HCT116 (cell line): ENCODE measurements around the gene RBM19. TPM values are rescaled to one million over a fixed set of nuclear protein-coding genes. Genes with fewer than 3 reads are reported as not detected.

Source experiments
- ATAC-seq: fragments of 200-7000 bp; cut with Tn5 transposase; 2 replicates; pipeline ENCODE4 v1.9.1; 2020; ENCODE audit warnings: mild to moderate bottlenecking, moderate library complexity
- BruUV-seq: library from RNA; stranded (reverse); fragments of 400-500 nt; replicated peaks from 2 replicates; lab custom pipeline; 2021; lab: Mats Ljungman, UMichigan
- CTCF ChIA-PET: fragments of 300-600 bp; sonication (Branson Sonifier 250); formaldehyde crosslinking; loops from one replicate; lab custom pipeline; 2021; ENCODE audit warnings: antibody characterized with exemption; lab: Charles Lee
- POLR2A ChIA-PET: fragments of 300-600, 350-600 bp; sonication (Branson Sonifier 250); formaldehyde crosslinking; loops from one replicate; lab custom pipeline; 2021; ENCODE audit warnings: antibody characterized with exemption; lab: Charles Lee
- RAD21 ChIA-PET, 2 experiments: fragments of 300-600 bp; sonication (Branson Sonifier 250); formaldehyde crosslinking; loops; one replicate each; lab custom pipeline; 2023; ENCODE audit warnings: low total read pairs in 2 of 2; ENCODE audit not compliant: uncharacterized antibody in 2 of 2, unreplicated experiment in 2 of 2, low non-redundant PET in 1 of 2; lab: Charles Lee
- DNase-seq: peaks from one replicate; pipeline ENCODE4 v3.0.0-alpha.2; 2010; ENCODE audit warnings: low read depth, low spot score
- H2AFZ ChIP-seq: fragments of 200-600 bp; shearing (Covaris generic), sonication (generic); 2 replicates; pipeline ENCODE4 v1.6.1; 2017; ENCODE audit warnings: low read depth, mixed run types, mixed read lengths, antibody characterized with exemption, low read length; ENCODE audit not compliant: poor library complexity, severe bottlenecking
- H3K27ac ChIP-seq: 2 replicates; pipeline ENCODE4 v1.5.1; 2012; ENCODE audit warnings: low read depth, low read length
- H3K27me3 ChIP-seq: fragments of 200-600 bp; sonication (generic); 2 replicates; pipeline ENCODE4 v1.6.1; 2016; ENCODE audit warnings: mixed run types, low read length, mixed read lengths; ENCODE audit not compliant: insufficient read depth
- H3K36me3 ChIP-seq, 2 experiments: fragments of 200-500 bp in 1 of 2; fragments of 200-600 bp in 1 of 2; sonication (Bioruptor generic) in 1 of 2; sonication (generic) in 1 of 2; 2 replicates each; pipeline versions ENCODE4 v1.5.1 to v1.6.1; 2014 to 2016; ENCODE audit warnings: low read length in 2 of 2, inconsistent platforms in 1 of 2, mixed read lengths in 1 of 2, mixed run types in 1 of 2; ENCODE audit not compliant: insufficient read depth in 2 of 2, control insufficient read depth in 1 of 2
- H3K4me1 ChIP-seq, 2 experiments: fragments of 200-600 bp in 1 of 2; sonication (generic) in 1 of 2; 2 replicates each; pipeline versions ENCODE4 v1.5.1 to v1.6.1; 2012 to 2017; ENCODE audit warnings: low read length in 2 of 2, inconsistent platforms in 1 of 2, mild to moderate bottlenecking in 1 of 2, mixed read lengths in 1 of 2, mixed run types in 1 of 2, moderate library complexity in 1 of 2; ENCODE audit not compliant: insufficient read depth in 2 of 2, control insufficient read depth in 1 of 2
- H3K4me2 ChIP-seq: fragments of 200-600 bp; sonication (generic); 2 replicates; pipeline ENCODE4 v1.6.1; 2017; ENCODE audit warnings: mixed run types, low read length, mixed read lengths
- H3K4me3 ChIP-seq, 2 experiments: fragments of 200-600 bp in 1 of 2; sonication (generic) in 1 of 2; replicated peaks in 1 of 2; 2 replicates each; pipeline ENCODE4 v1.5.1; 2011 to 2016; ENCODE audit warnings: low read length in 2 of 2, control low read depth in 1 of 2, low read depth in 1 of 2, mild to moderate bottlenecking in 1 of 2, mixed read lengths in 1 of 2, mixed run types in 1 of 2
- H3K79me2 ChIP-seq: fragments of 200-600 bp; sonication (generic); 2 replicates; pipeline ENCODE4 v1.6.1; 2017; ENCODE audit warnings: mild to moderate bottlenecking, mixed run types, low read length, moderate library complexity, mixed read lengths; ENCODE audit not compliant: insufficient read depth
- H3K9ac ChIP-seq: fragments of 200-600 bp; sonication (generic); 2 replicates; pipeline ENCODE4 v1.6.1; 2016; ENCODE audit warnings: low read length, mixed read lengths
- H3K9me2 ChIP-seq: fragments of 200-600 bp; sonication (generic), shearing (Covaris generic); 2 replicates; pipeline ENCODE4 v1.6.1; 2017; ENCODE audit warnings: mixed run types, mild to moderate bottlenecking, moderate library complexity; ENCODE audit not compliant: insufficient read depth
- H3K9me3 ChIP-seq, 2 experiments: fragments of 200-500 bp in 1 of 2; fragments of 200-600 bp in 1 of 2; sonication (Bioruptor generic) in 1 of 2; sonication (generic) in 1 of 2; 2 replicates each; pipeline ENCODE4 v1.6.1; 2014 to 2017; ENCODE audit warnings: low read length in 2 of 2, mixed read lengths in 2 of 2, inconsistent platforms in 1 of 2, low read depth in 1 of 2, mild to moderate bottlenecking in 1 of 2, mixed run types in 1 of 2, moderate library complexity in 1 of 2; ENCODE audit not compliant: control insufficient read depth in 1 of 2, insufficient read depth in 1 of 2
- H4K20me1 ChIP-seq: fragments of 200-600 bp; sonication (generic), shearing (Covaris generic); 2 replicates; pipeline ENCODE4 v1.6.1; 2017; ENCODE audit warnings: mixed run types, mild to moderate bottlenecking, moderate library complexity; ENCODE audit not compliant: insufficient read depth
- CBX3 ChIP-seq: IDR thresholded peaks from 2 replicates; pipeline ENCODE4 v1.6.1; 2012; ENCODE audit warnings: low read depth
- CEBPB ChIP-seq: IDR thresholded peaks from 2 replicates; pipeline ENCODE4 v1.6.1; 2012; ENCODE audit warnings: low read depth
- EGR1 ChIP-seq: IDR thresholded peaks from 2 replicates; pipeline ENCODE4 v1.6.1; 2012; ENCODE audit warnings: low read depth
- EZH2 ChIP-seq: fragments of 200-600 bp; sonication (generic); IDR thresholded peaks from 2 replicates; pipeline ENCODE4 v1.6.1; 2017; ENCODE audit warnings: antibody characterized with exemption, mixed run types
- EZH2phosphoT487 ChIP-seq: fragments of 200-600 bp; IDR thresholded peaks from 2 replicates; pipeline ENCODE4 v1.6.1; 2018; ENCODE audit warnings: antibody characterized with exemption, borderline replicate concordance
- JUND ChIP-seq: IDR thresholded peaks from 2 replicates; pipeline ENCODE4 v1.6.1; 2012
- POLR2A ChIP-seq: IDR thresholded peaks from 2 replicates; pipeline ENCODE4 v1.7.0; 2011; ENCODE audit warnings: borderline replicate concordance; ENCODE audit not compliant: insufficient read depth, insufficient read length; ENCODE audit errors: extremely low read depth
- SIN3A ChIP-seq: IDR thresholded peaks from 2 replicates; pipeline ENCODE4 v1.6.1; 2012; ENCODE audit warnings: low read depth
- SP1 ChIP-seq: IDR thresholded peaks from 2 replicates; pipeline ENCODE4 v1.6.1; 2012; ENCODE audit warnings: low read depth
- SRF ChIP-seq: IDR thresholded peaks from 2 replicates; pipeline ENCODE4 v1.6.1; 2012; ENCODE audit warnings: low read depth
- TCF7L2 ChIP-seq: IDR thresholded peaks from 2 replicates; pipeline ENCODE4 v1.7.0; 2011; ENCODE audit warnings: borderline replicate concordance, inconsistent platforms; ENCODE audit not compliant: insufficient read depth, insufficient read length; ENCODE audit errors: extremely low read depth
- YY1 ChIP-seq: IDR thresholded peaks from 2 replicates; pipeline ENCODE4 v1.6.1; 2011; ENCODE audit warnings: low read length, low read depth, moderate library complexity, mild to moderate bottlenecking; ENCODE audit not compliant: insufficient replicate concordance; ENCODE audit errors: extremely low read depth
- ZFX ChIP-seq: fragments of 450-650 bp; IDR thresholded peaks from 2 replicates; pipeline ENCODE4 v1.6.1; 2017
- intact Hi-C: fragments of 100-400 bp; cut with micrococcal nuclease; formaldehyde crosslinking; loops from 2 replicates; pipeline ENCODE4 v1.10.0; 2022
- total RNA-seq: library from RNA; stranded (reverse); gene quantifications from one replicate; pipeline ENCODE4 v1.2.1, GENCODE V29; 2021; ENCODE audit not compliant: unreplicated experiment
- TF ChIP-seq, protein P1 (sequence below): IDR thresholded peaks from 2 replicates; pipeline ENCODE4 v1.6.1; 2012
- TF ChIP-seq, protein P2 (sequence below): IDR thresholded peaks from 2 replicates; pipeline ENCODE4 v1.6.1; 2012
- TF ChIP-seq, protein P3 (sequence below): IDR thresholded peaks from 2 replicates; pipeline ENCODE4 v1.6.1; 2012; ENCODE audit warnings: low read depth
- TF ChIP-seq, protein P4 (sequence below): IDR thresholded peaks from 2 replicates; pipeline ENCODE4 v1.6.1; 2011; ENCODE audit warnings: mild to moderate bottlenecking, low read length, moderate library complexity; ENCODE audit not compliant: insufficient replicate concordance; ENCODE audit errors: extremely low read depth

Gene RBM19
- total RNA-seq, 1 experiment from 2014 or later = 30.7 TPM

GRCh38 chr12:113942209-113942608, 23.9 kb downstream of the RBM19 start:
- DNase-seq (no peak), ATAC-seq (no peak)
- Histone ChIP-seq H3K79me2 (no peaks in the 10 kb centered on the region), H3K4me1 (no peaks in the 10 kb centered on the region), H3K9ac (no peak overlapping the region), H3K9me3 (no peaks in the 10 kb centered on the region), H2AFZ (no peak overlapping the region), H3K27me3 (no peaks in the 10 kb centered on the region), H3K4me2 (no peak overlapping the region), H3K4me3 (no peak overlapping the region), H3K9me2 (no peaks in the 10 kb centered on the region), H3K27ac (no peak overlapping the region), H3K36me3 (peaks cover 14% of the 10 kb centered on the region in 2 experiments), H4K20me1 (no peaks in the 10 kb centered on the region)
- no TSS peak for BruUV-seq
- ChIA-PET CTCF (no interaction called here), POLR2A (no interaction called here), RAD21 (no interaction called here)
- intact Hi-C loops = no loop called here
- TF ChIP-seq POLR2A = no peak
- TF ChIP-seq, protein P1, sequence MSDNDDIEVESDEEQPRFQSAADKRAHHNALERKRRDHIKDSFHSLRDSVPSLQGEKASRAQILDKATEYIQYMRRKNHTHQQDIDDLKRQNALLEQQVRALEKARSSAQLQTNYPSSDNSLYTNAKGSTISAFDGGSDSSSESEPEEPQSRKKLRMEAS = no peak
- no peak for TF ChIP-seq SIN3A
- TF ChIP-seq, protein P2, sequence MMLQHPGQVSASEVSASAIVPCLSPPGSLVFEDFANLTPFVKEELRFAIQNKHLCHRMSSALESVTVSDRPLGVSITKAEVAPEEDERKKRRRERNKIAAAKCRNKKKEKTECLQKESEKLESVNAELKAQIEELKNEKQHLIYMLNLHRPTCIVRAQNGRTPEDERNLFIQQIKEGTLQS = no peak
- no peak for TF ChIP-seq JUND
- no peak for TF ChIP-seq ZFX
- TF ChIP-seq TCF7L2 = no peak

DNA sequence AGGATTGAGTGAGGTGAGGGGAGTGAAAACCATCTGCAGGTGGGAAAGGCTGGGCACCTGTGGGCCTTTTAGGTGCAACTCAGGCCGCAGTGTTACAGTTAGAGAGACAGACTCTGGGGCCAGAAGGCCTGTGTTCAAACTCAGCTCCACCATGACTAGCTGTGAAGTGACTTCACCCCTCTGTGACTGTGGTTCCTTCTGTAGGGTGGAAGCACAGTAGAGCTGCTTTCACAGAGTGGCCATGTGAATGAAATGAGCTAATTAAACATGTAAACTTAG, 25.0 kb downstream of the RBM19 start:
- POLR2A ChIA-PET = no interaction called here
- no TSS peak for BruUV-seq
- no peak for ATAC-seq
- TF ChIP-seq, protein P1 = no peak
- TF ChIP-seq YY1 (no peak), SP1 (no peak), SIN3A (no peak), SRF (no peak), CBX3 (no peak), CEBPB (no peak), JUND (no peak), EZH2phosphoT487 (no peak), EGR1 (no peak), EZH2 (no peak)
- TF ChIP-seq, protein P3, sequence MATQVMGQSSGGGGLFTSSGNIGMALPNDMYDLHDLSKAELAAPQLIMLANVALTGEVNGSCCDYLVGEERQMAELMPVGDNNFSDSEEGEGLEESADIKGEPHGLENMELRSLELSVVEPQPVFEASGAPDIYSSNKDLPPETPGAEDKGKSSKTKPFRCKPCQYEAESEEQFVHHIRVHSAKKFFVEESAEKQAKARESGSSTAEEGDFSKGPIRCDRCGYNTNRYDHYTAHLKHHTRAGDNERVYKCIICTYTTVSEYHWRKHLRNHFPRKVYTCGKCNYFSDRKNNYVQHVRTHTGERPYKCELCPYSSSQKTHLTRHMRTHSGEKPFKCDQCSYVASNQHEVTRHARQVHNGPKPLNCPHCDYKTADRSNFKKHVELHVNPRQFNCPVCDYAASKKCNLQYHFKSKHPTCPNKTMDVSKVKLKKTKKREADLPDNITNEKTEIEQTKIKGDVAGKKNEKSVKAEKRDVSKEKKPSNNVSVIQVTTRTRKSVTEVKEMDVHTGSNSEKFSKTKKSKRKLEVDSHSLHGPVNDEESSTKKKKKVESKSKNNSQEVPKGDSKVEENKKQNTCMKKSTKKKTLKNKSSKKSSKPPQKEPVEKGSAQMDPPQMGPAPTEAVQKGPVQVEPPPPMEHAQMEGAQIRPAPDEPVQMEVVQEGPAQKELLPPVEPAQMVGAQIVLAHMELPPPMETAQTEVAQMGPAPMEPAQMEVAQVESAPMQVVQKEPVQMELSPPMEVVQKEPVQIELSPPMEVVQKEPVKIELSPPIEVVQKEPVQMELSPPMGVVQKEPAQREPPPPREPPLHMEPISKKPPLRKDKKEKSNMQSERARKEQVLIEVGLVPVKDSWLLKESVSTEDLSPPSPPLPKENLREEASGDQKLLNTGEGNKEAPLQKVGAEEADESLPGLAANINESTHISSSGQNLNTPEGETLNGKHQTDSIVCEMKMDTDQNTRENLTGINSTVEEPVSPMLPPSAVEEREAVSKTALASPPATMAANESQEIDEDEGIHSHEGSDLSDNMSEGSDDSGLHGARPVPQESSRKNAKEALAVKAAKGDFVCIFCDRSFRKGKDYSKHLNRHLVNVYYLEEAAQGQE = no peak
- TF ChIP-seq, protein P4, sequence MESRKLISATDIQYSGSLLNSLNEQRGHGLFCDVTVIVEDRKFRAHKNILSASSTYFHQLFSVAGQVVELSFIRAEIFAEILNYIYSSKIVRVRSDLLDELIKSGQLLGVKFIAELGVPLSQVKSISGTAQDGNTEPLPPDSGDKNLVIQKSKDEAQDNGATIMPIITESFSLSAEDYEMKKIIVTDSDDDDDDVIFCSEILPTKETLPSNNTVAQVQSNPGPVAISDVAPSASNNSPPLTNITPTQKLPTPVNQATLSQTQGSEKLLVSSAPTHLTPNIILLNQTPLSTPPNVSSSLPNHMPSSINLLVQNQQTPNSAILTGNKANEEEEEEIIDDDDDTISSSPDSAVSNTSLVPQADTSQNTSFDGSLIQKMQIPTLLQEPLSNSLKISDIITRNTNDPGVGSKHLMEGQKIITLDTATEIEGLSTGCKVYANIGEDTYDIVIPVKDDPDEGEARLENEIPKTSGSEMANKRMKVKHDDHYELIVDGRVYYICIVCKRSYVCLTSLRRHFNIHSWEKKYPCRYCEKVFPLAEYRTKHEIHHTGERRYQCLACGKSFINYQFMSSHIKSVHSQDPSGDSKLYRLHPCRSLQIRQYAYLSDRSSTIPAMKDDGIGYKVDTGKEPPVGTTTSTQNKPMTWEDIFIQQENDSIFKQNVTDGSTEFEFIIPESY = no peak

More for the DNA sequence above, 25.0 kb downstream of the RBM19 start:
- intact Hi-C loops = no loop called here
- no peaks in the 10 kb centered on the region for H3K79me2 ChIP-seq
- H3K9me3 ChIP-seq = no peaks in the 10 kb centered on the region
- no peaks in the 10 kb centered on the region for H3K27me3 ChIP-seq
- DNase-seq = no peak
- H3K4me2 ChIP-seq = no peak overlapping the region
- peaks cover 12 to 17% of the 10 kb centered on the region in 2 experiments for H3K36me3 ChIP-seq
- no peak overlapping the region for H3K27ac ChIP-seq
- no peak overlapping the region for H3K9ac ChIP-seq
- ChIA-PET CTCF (interaction anchor here (1.0 kb wide), 1 partner anchor 14 kb away, joined by 3 read pairs; no protein-coding TSS in a partner anchor), RAD21 (no interaction called here)
- no peaks in the 10 kb centered on the region for H3K9me2 ChIP-seq
- no peak overlapping the region for H2AFZ ChIP-seq
- H3K4me1 ChIP-seq = no peaks in the 10 kb centered on the region
- H3K4me3 ChIP-seq = no peak overlapping the region
- H4K20me1 ChIP-seq = no peaks in the 10 kb centered on the region
